H1 (cell line): ENCODE measurements around the gene MYO5A. TPM values are rescaled to one million over a fixed set of nuclear protein-coding genes. Genes with fewer than 3 reads are reported as not detected.
A peak's percentile ranks its signal among the peaks of the same experiment; 100 is the strongest.

ENCODE experiments used
- CTCF ChIA-PET: fragments of 300-600 bp; sonication (Branson Sonifier 250); formaldehyde crosslinking; loops from one replicate; lab custom pipeline; 2021; ENCODE audit not compliant: partially characterized antibody; lab: Charles Lee
- POLR2A ChIA-PET: fragments of 300-600 bp; sonication (Branson Sonifier 250); formaldehyde crosslinking; loops from one replicate; lab custom pipeline; 2021; ENCODE audit warnings: inconsistent platforms; ENCODE audit not compliant: partially characterized antibody; lab: Charles Lee
- DNase-seq, 2 experiments: peaks; one replicate each; pipeline versions ENCODE4 v3.0.0 to v3.0.0-alpha.2; 2010 to 2022; ENCODE audit warnings: low spot score in 2 of 2, low read depth in 1 of 2, mixed read lengths in 1 of 2
- FAIRE-seq: peaks from 2 replicates; lab custom pipeline; 2011; peaks lifted over from hg19 to GRCh38; lab: Jason Lieb, UNC
- H2AFZ ChIP-seq: 2 replicates; pipeline ENCODE4 v1.8.1; 2012; ENCODE audit warnings: low read length, inconsistent platforms
- H2AK5ac ChIP-seq: 2 replicates; pipeline ENCODE4 v1.6.1; 2013; ENCODE audit warnings: low read depth, low read length
- H2BK120ac ChIP-seq: replicated peaks from 2 replicates; pipeline ENCODE3; 2013; ENCODE audit warnings: low read depth, low read length, inconsistent platforms
- H2BK12ac ChIP-seq: 2 replicates; pipeline ENCODE4 v1.6.1; 2013; ENCODE audit warnings: low read depth, low read length
- H2BK15ac ChIP-seq: 2 replicates; pipeline ENCODE4 v1.6.1; 2013; ENCODE audit warnings: low read length
- H2BK20ac ChIP-seq: 2 replicates; pipeline ENCODE4 v1.6.1; 2013; ENCODE audit warnings: low read length
- H2BK5ac ChIP-seq: 2 replicates; pipeline ENCODE4 v1.6.1; 2013; ENCODE audit warnings: low read depth, low read length
- H3K14ac ChIP-seq: 2 replicates; pipeline ENCODE4 v1.6.1; 2013; ENCODE audit warnings: inconsistent platforms; ENCODE audit not compliant: insufficient read length
- H3K18ac ChIP-seq: 2 replicates; pipeline ENCODE4 v1.6.1; 2013; ENCODE audit warnings: low read length; ENCODE audit errors: extremely low read depth
- H3K23ac ChIP-seq: 2 replicates; pipeline ENCODE4 v1.6.1; 2013; ENCODE audit warnings: inconsistent platforms; ENCODE audit not compliant: insufficient read length
- H3K23me2 ChIP-seq: 2 replicates; pipeline ENCODE4 v1.6.1; 2013; ENCODE audit warnings: low read depth, low read length
- H3K27ac ChIP-seq: 2 replicates; pipeline ENCODE4 v1.6.1; 2011; ENCODE audit warnings: low read depth, low read length, inconsistent platforms
- H3K27me3 ChIP-seq, 4 experiments: replicated peaks in 1 of 4; 1 replicate in 1 of 4; 2 replicates in 3 of 4; pipeline versions ENCODE4 v1.6.1 to v1.8.1; 2011 to 2013; ENCODE audit warnings: low read length in 3 of 4, mild to moderate bottlenecking in 3 of 4, inconsistent platforms in 2 of 4, mixed read lengths in 2 of 4, moderate library complexity in 1 of 4; ENCODE audit not compliant: control insufficient read depth in 3 of 4, insufficient read depth in 3 of 4; ENCODE audit errors: extremely low read depth in 1 of 4
- H3K36me3 ChIP-seq, 4 experiments: 2 replicates each; pipeline versions ENCODE4 v1.6.1 to v1.8.1; 2011 to 2013; ENCODE audit warnings: mild to moderate bottlenecking in 4 of 4, low read length in 3 of 4, moderate library complexity in 2 of 4, control low read depth in 1 of 4, inconsistent platforms in 1 of 4; ENCODE audit not compliant: insufficient read depth in 4 of 4, control insufficient read depth in 2 of 4
- H3K4ac ChIP-seq: replicated peaks from 2 replicates; pipeline ENCODE3; 2013; ENCODE audit warnings: low read length, low read depth, mixed read lengths, inconsistent platforms; ENCODE audit not compliant: insufficient read length
- H3K4me1 ChIP-seq, 4 experiments: replicated peaks in 1 of 4; 1 replicate in 1 of 4; 2 replicates in 3 of 4; pipeline versions ENCODE4 v1.6.1 to v1.8.1; 2011 to 2013; ENCODE audit warnings: low read length in 3 of 4, inconsistent platforms in 2 of 4, mixed read lengths in 1 of 4; ENCODE audit not compliant: insufficient read depth in 4 of 4, control insufficient read depth in 3 of 4
- H3K4me2 ChIP-seq, 2 experiments: 2 replicates each; pipeline versions ENCODE4 v1.6.1 to v1.8.1; 2011 to 2013; ENCODE audit warnings: low read depth in 2 of 2, low read length in 2 of 2, control low read depth in 1 of 2, inconsistent platforms in 1 of 2, mild to moderate bottlenecking in 1 of 2; ENCODE audit not compliant: insufficient read depth in 1 of 2
- H3K4me3 ChIP-seq, 4 experiments: fragments of 200-600, 300-600 bp in 1 of 4; sonication (generic), shearing (Covaris generic), sonication (Bioruptor Twin) in 1 of 4; 2 replicates each; pipeline versions ENCODE4 v1.5.1 to v1.8.1; 2011 to 2016; ENCODE audit warnings: low read length in 4 of 4, low read depth in 3 of 4, control low read depth in 2 of 4, inconsistent platforms in 2 of 4, mild to moderate bottlenecking in 2 of 4, mixed read lengths in 1 of 4, moderate library complexity in 1 of 4; ENCODE audit not compliant: insufficient read depth in 2 of 4; ENCODE audit errors: extremely low read depth in 1 of 4
- H3K56ac ChIP-seq: replicated peaks from 2 replicates; pipeline ENCODE3; 2013; ENCODE audit warnings: low read depth, mild to moderate bottlenecking, mixed read lengths, low read length, inconsistent platforms; ENCODE audit not compliant: insufficient read length
- H3K79me1 ChIP-seq: 2 replicates; pipeline ENCODE4 v1.6.1; 2013; ENCODE audit warnings: low read depth, low read length, control low read depth
- H3K79me2 ChIP-seq, 2 experiments: 2 replicates each; pipeline versions ENCODE4 v1.6.1 to v1.8.1; 2012 to 2013; ENCODE audit warnings: low read length in 2 of 2, mild to moderate bottlenecking in 2 of 2, inconsistent platforms in 1 of 2; ENCODE audit not compliant: insufficient read depth in 2 of 2, control insufficient read depth in 1 of 2
- H3K9ac ChIP-seq, 4 experiments: replicated peaks in 1 of 4; 1 replicate in 1 of 4; 2 replicates in 3 of 4; pipeline versions ENCODE4 v1.6.1 to v1.8.1; 2011 to 2013; ENCODE audit warnings: low read depth in 3 of 4, low read length in 3 of 4, control low read depth in 2 of 4, mild to moderate bottlenecking in 2 of 4, moderate library complexity in 2 of 4, inconsistent platforms in 1 of 4; ENCODE audit errors: extremely low read depth in 1 of 4
- H3K9me3 ChIP-seq, 2 experiments: 2 replicates each; pipeline versions ENCODE4 v1.6.1 to v1.8.1; 2012 to 2013; ENCODE audit warnings: mild to moderate bottlenecking in 2 of 2, moderate library complexity in 2 of 2, control low read depth in 1 of 2, inconsistent platforms in 1 of 2, low read depth in 1 of 2, low read length in 1 of 2, mixed read lengths in 1 of 2; ENCODE audit not compliant: insufficient read depth in 2 of 2
- H4K20me1 ChIP-seq, 2 experiments: replicated peaks in 1 of 2; 2 replicates each; pipeline versions ENCODE3 to v1.8.1; 2011 to 2013; ENCODE audit warnings: inconsistent platforms in 2 of 2, low read length in 2 of 2, mild to moderate bottlenecking in 1 of 2; ENCODE audit not compliant: insufficient read depth in 2 of 2, control insufficient read depth in 1 of 2
- H4K5ac ChIP-seq: 2 replicates; pipeline ENCODE4 v1.6.1; 2013; ENCODE audit warnings: low read length, low read depth, mixed read lengths, inconsistent platforms; ENCODE audit not compliant: insufficient read length
- H4K8ac ChIP-seq: 2 replicates; pipeline ENCODE4 v1.8.0; 2013; ENCODE audit warnings: mild to moderate bottlenecking, moderate library complexity, low read length, inconsistent platforms; ENCODE audit not compliant: insufficient read depth; ENCODE audit errors: extremely low read depth
- H4K91ac ChIP-seq: replicated peaks from 2 replicates; pipeline ENCODE3; 2013; ENCODE audit warnings: low read length, mixed read lengths, inconsistent platforms; ENCODE audit not compliant: insufficient read length
- CTBP2 ChIP-seq: IDR thresholded peaks from 2 replicates; pipeline ENCODE4 v1.7.0; 2011; ENCODE audit warnings: borderline replicate concordance, mild to moderate bottlenecking, moderate library complexity, mixed read lengths, low read length; ENCODE audit not compliant: insufficient read depth, insufficient read length
- EGR1 ChIP-seq: IDR thresholded peaks from 2 replicates; pipeline ENCODE4 v1.6.1; 2011; ENCODE audit warnings: low read depth, low read length, borderline replicate concordance
- FOSL1 ChIP-seq: IDR thresholded peaks from 2 replicates; pipeline ENCODE4 v1.6.1; 2011; ENCODE audit warnings: mild to moderate bottlenecking, low read depth, low read length, moderate library complexity; ENCODE audit not compliant: insufficient read depth
- HDAC2 ChIP-seq, 2 experiments: fragments of 300-600 bp in 1 of 2; sonication (generic) in 1 of 2; IDR thresholded peaks; 2 replicates each; pipeline ENCODE4 v1.6.1; 2011 to 2012; ENCODE audit warnings: low read depth in 2 of 2, low read length in 2 of 2, mild to moderate bottlenecking in 2 of 2, moderate library complexity in 2 of 2, borderline replicate concordance in 1 of 2, inconsistent platforms in 1 of 2
- NANOG ChIP-seq: IDR thresholded peaks from 2 replicates; pipeline ENCODE4 v1.6.1; 2011; ENCODE audit warnings: low read length, low read depth, mild to moderate bottlenecking, inconsistent platforms; ENCODE audit not compliant: insufficient read depth, poor library complexity, severe bottlenecking
- SIRT6 ChIP-seq: IDR thresholded peaks from one replicate; pipeline ENCODE4 v1.7.1; 2012; ENCODE audit warnings: low read length, inconsistent platforms
- TEAD4 ChIP-seq: IDR thresholded peaks from 2 replicates; pipeline ENCODE4 v1.6.1; 2012; ENCODE audit warnings: low read depth, low read length, inconsistent platforms, mixed read lengths
- WGBS, 2 experiments: shearing (Covaris generic) in 1 of 2; methylation state at CpG; one replicate each; pipeline versions ENCODE4 v1.1.6 to v1.1.7; 2013 to 2015; ENCODE audit warnings: low lambda C conversion rate in 2 of 2, mixed read lengths in 2 of 2, inconsistent platforms in 1 of 2, low coverage in 1 of 2, missing lambda C conversion rate in 1 of 2; ENCODE audit not compliant: insufficient replicate concordance in 2 of 2, insufficient coverage in 1 of 2, insufficient read length in 1 of 2; ENCODE audit errors: extremely low coverage in 1 of 2, missing lambda C conversion rate in 1 of 2; 5-methylcytosine and 5-hydroxymethylcytosine counted together
- polyA plus RNA-seq, 7 experiments: library from polyadenylated mRNA; depleted of rRNA in 3 of 7; stranded (reverse) in 5 of 7; unstranded in 2 of 7; fragments of >200 nt in 5 of 7; fragments of 200-250 nt in 2 of 7; gene quantifications; 1 replicate in 5 of 7; 2 replicates in 1 of 7; 4 replicates in 1 of 7; pipeline versions ENCODE4 v1.2.1 to v1.2.3, GENCODE V29; 2011 to 2013; ENCODE audit warnings: missing spikeins in 2 of 7, mixed read lengths in 2 of 7
- total RNA-seq: library from RNA; stranded (reverse); fragmentation: NEBNext Ultra II Directional; extraction: Animal tissue kit (Norgen Biotek cat#: 25700); gene quantifications from 2 replicates; pipeline ENCODE4 v1.2.1, GENCODE V29; 2021
- TF ChIP-seq, protein P1 (sequence below): IDR thresholded peaks from 2 replicates; pipeline ENCODE4 v1.6.1; 2012; ENCODE audit warnings: inconsistent platforms

The MYO5A gene
- total and polyA plus RNA-seq, 2 of the 8 experiments (the other 6 are each of a cell fraction or from before 2014, with no cell fraction given), result 11.4 to 24.7 TPM

DNA sequence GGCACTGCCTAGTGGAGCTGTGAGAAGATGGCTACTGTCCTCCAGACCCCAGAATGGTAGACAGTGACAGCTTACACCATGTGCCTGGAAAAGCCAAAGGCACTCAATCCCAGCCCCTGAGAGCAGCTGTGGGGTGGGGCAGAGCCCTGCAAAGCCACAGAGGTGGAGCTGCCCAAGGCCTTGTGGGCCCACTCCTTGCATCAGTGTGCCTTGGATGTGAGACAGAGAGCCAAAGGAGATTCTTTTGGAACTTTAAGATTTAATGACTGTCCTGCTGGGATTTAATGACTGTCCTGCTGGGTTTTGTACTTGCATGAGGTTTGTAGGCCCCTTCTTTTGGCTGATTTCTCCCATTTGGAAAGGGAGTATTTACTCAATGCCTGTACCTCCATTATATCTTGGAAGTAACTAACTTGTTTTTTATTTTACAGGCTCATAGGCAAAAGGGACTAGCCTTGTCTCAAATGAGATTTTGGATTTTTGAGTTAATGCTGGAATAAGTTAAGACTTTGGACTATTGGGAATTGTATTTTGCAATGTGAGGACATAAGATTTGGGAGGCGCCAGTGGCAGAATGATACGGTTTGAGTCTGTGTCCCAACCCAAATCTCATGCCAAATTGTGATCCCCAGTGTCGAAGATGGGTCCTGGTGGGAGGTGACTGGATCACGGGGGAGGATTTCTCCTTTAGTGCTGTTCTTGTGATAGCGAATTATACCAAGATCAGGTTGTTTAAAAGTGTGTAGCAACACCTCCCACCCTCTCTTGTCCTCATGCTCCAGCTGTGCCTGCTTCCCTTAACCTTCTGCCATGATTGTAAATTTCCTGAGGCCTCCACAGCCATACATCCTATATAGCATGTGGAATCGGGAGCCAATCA, 80.4 kb downstream of the MYO5A start:
- no peak overlapping the region for H3K14ac ChIP-seq
- H3K9me3 ChIP-seq, result peaks cover 16 to 17% of the 10 kb centered on the region in 2 experiments
- peak overlapping the region; percentile 21 for H3K4ac ChIP-seq
- H3K27me3 ChIP-seq, result no peaks in the 10 kb centered on the region
- no peak overlapping the region for H2BK20ac ChIP-seq
- no peak overlapping the region for H2AK5ac ChIP-seq
- H3K27ac ChIP-seq, result no peak overlapping the region
- H3K23me2 ChIP-seq, result no peaks in the 10 kb centered on the region; the same call in 1 of the 2 replicates
- no peak overlapping the region for H2BK12ac ChIP-seq
- ChIA-PET CTCF (no interaction called here), POLR2A (no interaction called here)
- no peak overlapping the region for H3K23ac ChIP-seq
- no peak overlapping the region for H3K56ac ChIP-seq
- H3K4me1 ChIP-seq, result peaks cover 0 to 4% (median 3%) of the 10 kb centered on the region in 4 experiments; a peak in 3 of 7 replicates
- TF ChIP-seq NANOG, result peak; percentile 79
- TF ChIP-seq, protein P1, sequence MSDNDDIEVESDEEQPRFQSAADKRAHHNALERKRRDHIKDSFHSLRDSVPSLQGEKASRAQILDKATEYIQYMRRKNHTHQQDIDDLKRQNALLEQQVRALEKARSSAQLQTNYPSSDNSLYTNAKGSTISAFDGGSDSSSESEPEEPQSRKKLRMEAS, result 0 out of 2 replicates have a peak, but pooled peaks have one; percentile 21
- no peak for TF ChIP-seq FOSL1
- TF ChIP-seq EGR1, result no peak
- no peak for TF ChIP-seq SIRT6
- no peak for TF ChIP-seq TEAD4
- TF ChIP-seq CTBP2, result no peak
- TF ChIP-seq HDAC2 (IDR thresholded peaks at IDR 0.05; ENCODE audit: borderline replicate concordance in 1 of 2, low read depth in 2 of 2, low read length in 2 of 2), result no peak
- H4K20me1 ChIP-seq, result no peaks in the 10 kb centered on the region
- H4K8ac ChIP-seq, result no peak overlapping the region
- H3K36me3 ChIP-seq, result peaks cover 0 to 6% (median 0%) of the 10 kb centered on the region in 4 experiments; a peak in 1 of 8 replicates
- H3K79me2 ChIP-seq, result peaks cover 0 to 8% of the 10 kb centered on the region in 2 experiments; a peak in 1 of 4 replicates
- H4K91ac ChIP-seq, result no peak overlapping the region
- no peak overlapping the region for H2AFZ ChIP-seq
- peak overlapping the region; percentile 22; the same call in 1 of the 2 replicates for H2BK5ac ChIP-seq
- no peak overlapping the region for H4K5ac ChIP-seq
- H3K79me1 ChIP-seq, result no peaks in the 10 kb centered on the region
- H2BK120ac ChIP-seq, result no peak overlapping the region
- 86% methylated on average over 5 of the region's 6 CpGs; no CpG with 5 or more reads in 1 of the 2 experiments for WGBS, 2 experiments
- FAIRE-seq (no peak), DNase-seq (no peak)
- no peak overlapping the region for H3K4me2 ChIP-seq
- H3K18ac ChIP-seq, result peak overlapping the region; percentile 32; the same call in 1 of the 2 replicates
- no peak overlapping the region for H3K9ac ChIP-seq
- no peak overlapping the region; the same call in 1 of the 2 replicates for H2BK15ac ChIP-seq
- no peak overlapping the region for H3K4me3 ChIP-seq
